GM21737 (cell line): ENCODE results near the gene SLC24A3.
"Not testable (repeated sequence)": the region's sequence is repeated elsewhere in the genome, so short reads cannot be mapped to it uniquely, and the experiment has no call there.

ENCODE experiments used
- ATAC-seq: cut with Tn5 transposase; IDR thresholded peaks from one replicate; pipeline ENCODE4 v1.9.1; 2021; ENCODE audit warnings: mild to moderate bottlenecking, moderate library complexity; ENCODE audit not compliant: unreplicated experiment

The SLC24A3 gene

GRCh38 chr20:19659448-19659847 lies 447.0 kb downstream of the SLC24A3 start:
- no peak for ATAC-seq

GRCh38 chr20:19660808-19661378 lies 448.5 kb downstream of the SLC24A3 start:
- no peak for ATAC-seq

- no peak for ATAC-seq
Measured at GRCh38 chr20:19661717-19662636, 449.5 kb downstream of the SLC24A3 start.

GRCh38 chr20:19662637-19662995 lies 450.2 kb downstream of the SLC24A3 start:
- ATAC-seq = no peak

- no peak for ATAC-seq
Measured at GRCh38 chr20:19668418-19668817, 456.0 kb downstream of the SLC24A3 start.

GRCh38 chr20:19670829-19671228 lies 458.4 kb downstream of the SLC24A3 start:
- ATAC-seq = no peak

GRCh38 chr20:19671374-19671773 lies 458.9 kb downstream of the SLC24A3 start:
- ATAC-seq = no peak

- ATAC-seq = no peak
Measured at GRCh38 chr20:19672498-19672897, 460.1 kb downstream of the SLC24A3 start.

GRCh38 chr20:19673575-19673974 lies 461.1 kb downstream of the SLC24A3 start:
- no peak for ATAC-seq

- ATAC-seq = no peak
Measured at GRCh38 chr20:19676202-19676601, 463.8 kb downstream of the SLC24A3 start.

- ATAC-seq = no peak
Measured at GRCh38 chr20:19677336-19677735, 464.9 kb downstream of the SLC24A3 start.

- not testable (repeated sequence) for ATAC-seq
Measured at GRCh38 chr20:19678591-19678990, 466.1 kb downstream of the SLC24A3 start.

- no peak for ATAC-seq
Measured at GRCh38 chr20:19679900-19680495, 467.6 kb downstream of the SLC24A3 start.

GRCh38 chr20:19682249-19682648 lies 469.8 kb downstream of the SLC24A3 start:
- ATAC-seq = no peak

- ATAC-seq = no peak
Measured at GRCh38 chr20:19683188-19683587, 470.7 kb downstream of the SLC24A3 start.

- no peak for ATAC-seq
Measured at GRCh38 chr20:19683822-19684221, 471.4 kb downstream of the SLC24A3 start.

GRCh38 chr20:19688031-19688806 lies 475.8 kb downstream of the SLC24A3 start:
- ATAC-seq = no peak

GRCh38 chr20:19690462-19690861 lies 478.0 kb downstream of the SLC24A3 start:
- ATAC-seq = no peak

- ATAC-seq = no peak
Measured at GRCh38 chr20:19691125-19691524, 478.7 kb downstream of the SLC24A3 start.

- ATAC-seq = no peak
Measured at GRCh38 chr20:19692100-19692499, 479.7 kb downstream of the SLC24A3 start.

GRCh38 chr20:19692685-19693119 lies 480.3 kb downstream of the SLC24A3 start:
- no peak for ATAC-seq
